Measurements from ENCODE around the gene THBD. TPM values are rescaled to one million over a fixed set of nuclear protein-coding genes. Genes with fewer than 3 reads are reported as not detected.

THBD gene
- total RNA-seq, 4 donors from 2014 or later = 40.6 to 205 (median 113) TPM

DNA sequence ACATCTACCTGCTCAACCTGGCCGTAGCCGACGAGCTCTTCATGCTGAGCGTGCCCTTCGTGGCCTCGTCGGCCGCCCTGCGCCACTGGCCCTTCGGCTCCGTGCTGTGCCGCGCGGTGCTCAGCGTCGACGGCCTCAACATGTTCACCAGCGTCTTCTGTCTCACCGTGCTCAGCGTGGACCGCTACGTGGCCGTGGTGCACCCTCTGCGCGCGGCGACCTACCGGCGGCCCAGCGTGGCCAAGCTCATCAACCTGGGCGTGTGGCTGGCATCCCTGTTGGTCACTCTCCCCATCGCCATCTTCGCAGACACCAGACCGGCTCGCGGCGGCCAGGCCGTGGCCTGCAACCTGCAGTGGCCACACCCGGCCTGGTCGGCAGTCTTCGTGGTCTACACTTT is 13.7 kb downstream of the THBD start:
- DNase-seq (ENCODE audit: low spot score) (no peak), ATAC-seq (ENCODE audit: low FRiP score) (no peak)
- TF ChIP-seq, protein P1, sequence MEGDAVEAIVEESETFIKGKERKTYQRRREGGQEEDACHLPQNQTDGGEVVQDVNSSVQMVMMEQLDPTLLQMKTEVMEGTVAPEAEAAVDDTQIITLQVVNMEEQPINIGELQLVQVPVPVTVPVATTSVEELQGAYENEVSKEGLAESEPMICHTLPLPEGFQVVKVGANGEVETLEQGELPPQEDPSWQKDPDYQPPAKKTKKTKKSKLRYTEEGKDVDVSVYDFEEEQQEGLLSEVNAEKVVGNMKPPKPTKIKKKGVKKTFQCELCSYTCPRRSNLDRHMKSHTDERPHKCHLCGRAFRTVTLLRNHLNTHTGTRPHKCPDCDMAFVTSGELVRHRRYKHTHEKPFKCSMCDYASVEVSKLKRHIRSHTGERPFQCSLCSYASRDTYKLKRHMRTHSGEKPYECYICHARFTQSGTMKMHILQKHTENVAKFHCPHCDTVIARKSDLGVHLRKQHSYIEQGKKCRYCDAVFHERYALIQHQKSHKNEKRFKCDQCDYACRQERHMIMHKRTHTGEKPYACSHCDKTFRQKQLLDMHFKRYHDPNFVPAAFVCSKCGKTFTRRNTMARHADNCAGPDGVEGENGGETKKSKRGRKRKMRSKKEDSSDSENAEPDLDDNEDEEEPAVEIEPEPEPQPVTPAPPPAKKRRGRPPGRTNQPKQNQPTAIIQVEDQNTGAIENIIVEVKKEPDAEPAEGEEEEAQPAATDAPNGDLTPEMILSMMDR (IDR thresholded peaks at IDR 0.05) = no peak

DNA sequence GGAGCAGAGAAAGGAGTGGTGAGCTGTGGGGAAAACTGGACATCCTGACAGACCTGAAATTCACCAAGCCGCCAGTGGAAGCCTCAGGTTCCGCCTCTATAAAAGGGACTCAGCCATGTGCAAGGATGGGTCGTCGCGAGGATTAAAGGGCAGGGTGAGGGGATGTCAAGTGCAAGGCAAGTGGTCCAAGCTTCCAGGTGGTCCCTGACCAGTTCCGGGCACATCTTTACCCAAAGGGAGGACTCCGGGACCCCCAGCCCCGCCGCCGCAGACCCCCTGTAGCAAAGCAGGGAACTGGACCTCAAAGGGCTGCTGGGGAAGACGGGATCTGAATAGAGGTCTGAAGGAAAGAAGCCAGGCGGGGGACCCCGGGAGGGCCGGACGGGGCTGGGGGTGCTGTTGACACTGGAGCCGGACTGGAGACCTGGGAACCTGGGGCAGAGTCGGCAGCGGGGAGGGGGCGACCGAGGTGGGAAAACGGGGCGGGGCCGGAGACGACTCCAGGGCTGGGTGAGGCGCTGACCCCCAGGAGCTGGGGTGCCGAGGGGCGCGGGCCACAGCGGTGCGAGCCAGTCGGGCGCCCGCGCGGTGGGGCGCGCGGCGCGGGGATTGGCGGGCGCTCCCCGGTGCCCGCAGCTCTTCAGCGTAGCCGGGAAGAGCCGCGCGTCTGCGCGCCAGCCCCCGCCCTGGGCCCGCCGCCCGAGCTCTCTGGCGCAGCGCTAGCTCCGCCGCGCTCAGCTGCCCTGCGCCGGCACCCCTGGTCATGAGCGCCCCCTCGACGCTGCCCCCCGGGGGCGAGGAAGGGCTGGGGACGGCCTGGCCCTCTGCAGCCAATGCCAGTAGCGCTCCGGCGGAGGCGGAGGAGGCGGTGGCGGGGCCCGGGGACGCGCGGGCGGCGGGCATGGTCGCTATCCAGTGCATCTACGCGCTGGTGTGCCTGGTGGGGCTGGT is 14.5 kb downstream of the THBD start, which contains the start of gene SSTR4:
SSTR4 (plus strand) TSS at position 592 of the 951 bp plus-strand sequence; CDS start at position 764, 172 bp downstream.
- TF ChIP-seq, protein P1 (IDR thresholded peaks at IDR 0.05) = no peak
- ATAC-seq (ENCODE audit: low FRiP score) (no peak), DNase-seq (ENCODE audit: low spot score) (no peak)

DNA sequence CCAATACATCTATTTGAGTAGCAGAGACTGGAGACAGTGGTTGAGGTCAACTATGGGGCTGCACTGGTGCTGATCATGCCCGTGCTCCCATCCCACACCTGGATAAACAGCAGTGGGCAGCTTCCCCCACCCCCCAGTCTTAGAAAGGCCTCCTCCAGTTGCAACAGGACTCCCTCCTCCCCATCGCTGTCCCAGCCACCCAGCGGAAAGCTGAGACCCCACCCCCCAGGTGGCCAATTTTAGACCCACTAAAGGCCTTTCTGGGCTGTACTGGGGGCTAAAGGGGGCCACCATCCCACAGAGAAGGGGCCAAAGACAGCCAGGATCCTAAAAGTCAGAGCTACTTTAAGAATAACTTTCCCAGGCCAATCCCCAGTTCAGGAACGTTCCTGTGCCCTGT is 15.6 kb downstream of the THBD start:
- ATAC-seq (ENCODE audit: low FRiP score) (no peak), DNase-seq (ENCODE audit: low spot score) (no peak)
- TF ChIP-seq, protein P1 (IDR thresholded peaks at IDR 0.05) = no peak

DNA sequence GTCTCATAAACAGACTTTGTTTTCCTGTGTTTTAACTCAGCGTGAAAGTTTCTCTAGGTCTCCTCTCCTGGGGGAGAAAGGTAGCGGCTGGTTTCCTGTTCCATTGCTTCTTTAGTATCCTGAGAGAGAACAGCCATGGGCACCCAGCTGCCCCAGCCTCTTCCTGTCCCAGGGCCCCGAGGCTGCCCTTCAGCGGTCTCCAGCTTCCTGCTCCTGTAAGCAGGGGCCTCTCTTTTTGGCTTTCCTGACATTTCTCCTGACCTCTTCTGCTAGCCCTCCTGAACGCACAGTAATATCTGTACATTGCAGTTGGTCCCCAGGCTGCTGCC is 16.8 kb downstream of the THBD start:
- TF ChIP-seq, protein P1 (IDR thresholded peaks at IDR 0.05) = no peak
- ATAC-seq (ENCODE audit: low FRiP score) (no peak), DNase-seq (ENCODE audit: low spot score) (no peak)

DNA sequence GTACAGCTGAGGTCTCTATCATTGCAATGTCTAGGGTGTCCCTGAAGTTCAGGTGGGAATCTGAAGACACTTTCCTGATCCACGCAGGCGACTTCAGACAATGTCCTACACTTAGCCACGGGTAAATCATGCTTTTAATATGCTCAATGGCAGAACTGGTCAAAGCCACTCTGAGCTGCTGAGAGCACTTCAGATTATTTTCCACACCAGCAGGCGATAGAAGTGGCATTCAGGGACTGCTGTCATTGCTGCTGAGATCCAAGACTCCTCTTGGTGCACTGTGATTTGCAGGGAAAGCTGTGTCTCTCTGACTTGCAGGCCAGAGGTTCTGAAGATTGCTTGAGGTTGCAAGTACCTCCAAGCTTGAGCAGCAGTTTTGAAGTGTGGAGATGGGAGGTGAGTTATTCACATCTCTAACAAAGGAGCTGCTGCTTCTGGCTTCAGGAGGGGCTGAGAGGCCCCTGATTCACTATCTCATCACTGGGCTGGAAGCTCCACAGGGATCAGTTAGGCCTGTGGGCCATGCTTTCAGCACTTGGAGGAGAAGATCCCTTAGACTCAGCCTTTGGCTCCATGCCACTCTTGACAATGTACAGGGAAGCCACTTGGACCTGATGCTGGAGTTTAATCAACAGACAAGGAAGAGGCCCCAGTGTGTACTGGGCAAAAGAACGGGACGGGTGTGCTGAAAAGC is 17.3 kb downstream of the THBD start:
- TF ChIP-seq, protein P1 (IDR thresholded peaks at IDR 0.05) = no peak
- DNase-seq (ENCODE audit: low spot score) (no peak), ATAC-seq (ENCODE audit: low FRiP score) (no peak)

DNA sequence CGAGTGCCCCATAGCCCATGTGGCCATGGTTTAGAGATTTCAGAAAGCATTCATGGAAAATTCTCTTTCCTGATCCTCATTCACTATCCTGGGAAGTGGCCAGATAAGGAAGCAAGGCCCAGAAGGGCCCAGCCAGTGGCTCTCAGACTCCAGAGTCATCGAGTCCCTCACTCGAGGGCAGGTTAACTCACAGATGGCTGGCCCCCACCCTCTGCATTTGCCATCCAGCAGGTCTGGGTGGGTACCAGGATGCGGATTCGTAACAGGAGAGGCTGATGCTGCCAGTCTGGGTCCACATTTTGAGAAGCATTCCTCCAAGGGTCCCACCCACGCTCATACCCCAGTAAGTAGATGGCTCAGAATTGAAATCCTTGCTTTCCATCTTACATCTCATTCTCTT is 18.1 kb downstream of the THBD start:
- no peak for DNase-seq (ENCODE audit: low spot score)
- no peak for ATAC-seq (ENCODE audit: low FRiP score)
- TF ChIP-seq, protein P1 (IDR thresholded peaks at IDR 0.05) = no peak

Measured in omental fat pad (tissue), 4 donors.